ENCODE measurements around the gene CNTNAP2.

The CNTNAP2 gene

GRCh38 chr7:148230296-148230695 lies 2113.7 kb downstream of the CNTNAP2 start:
- Histone ChIP-seq H3K9me3 (no peaks in the 10 kb centered on the region), H3K4me1 (no peaks in the 10 kb centered on the region), H3K27me3 (no peaks in the 10 kb centered on the region), H3K36me3 (no peaks in the 10 kb centered on the region), H3K4me3 (ENCODE audit: low read depth, low read length) (no peak overlapping the region)
- TF ChIP-seq CTCF (IDR thresholded peaks at IDR 0.05; ENCODE audit: low read depth, low read length), result no peak
- no peak for DNase-seq

GRCh38 chr7:148230883-148231282 lies 2114.3 kb downstream of the CNTNAP2 start:
- H3K4me1 ChIP-seq, result no peaks in the 10 kb centered on the region
- H3K36me3 ChIP-seq, result no peaks in the 10 kb centered on the region
- H3K4me3 ChIP-seq (ENCODE audit: low read depth, low read length), result no peak overlapping the region
- no peak for TF ChIP-seq CTCF (IDR thresholded peaks at IDR 0.05; ENCODE audit: low read depth, low read length)
- H3K27me3 ChIP-seq, result no peaks in the 10 kb centered on the region
- no peak for DNase-seq
- no peaks in the 10 kb centered on the region for H3K9me3 ChIP-seq

GRCh38 chr7:148232784-148233183 lies 2116.2 kb downstream of the CNTNAP2 start:
- no peak overlapping the region for H3K4me3 ChIP-seq (ENCODE audit: low read depth, low read length)
- no peak for TF ChIP-seq CTCF (IDR thresholded peaks at IDR 0.05; ENCODE audit: low read depth, low read length)
- H3K27me3 ChIP-seq, result no peaks in the 10 kb centered on the region
- no peaks in the 10 kb centered on the region for H3K36me3 ChIP-seq
- no peak for DNase-seq
- H3K4me1 ChIP-seq, result no peaks in the 10 kb centered on the region
- H3K9me3 ChIP-seq, result no peaks in the 10 kb centered on the region

- H3K27me3 ChIP-seq, result no peaks in the 10 kb centered on the region
- TF ChIP-seq CTCF (IDR thresholded peaks at IDR 0.05; ENCODE audit: low read depth, low read length), result no peak
- no peak for DNase-seq
- no peaks in the 10 kb centered on the region for H3K36me3 ChIP-seq
- no peaks in the 10 kb centered on the region for H3K9me3 ChIP-seq
- H3K4me3 ChIP-seq (ENCODE audit: low read depth, low read length), result no peak overlapping the region
- H3K4me1 ChIP-seq, result no peaks in the 10 kb centered on the region
Observed at GRCh38 chr7:148234715-148235114, 2118.1 kb downstream of the CNTNAP2 start.

- DNase-seq, result no peak
- Histone ChIP-seq H3K36me3 (no peaks in the 10 kb centered on the region), H3K4me3 (ENCODE audit: low read depth, low read length) (no peak overlapping the region), H3K4me1 (no peaks in the 10 kb centered on the region), H3K27me3 (no peaks in the 10 kb centered on the region), H3K9me3 (no peaks in the 10 kb centered on the region)
- TF ChIP-seq CTCF (IDR thresholded peaks at IDR 0.05; ENCODE audit: low read depth, low read length), result no peak
Observed at GRCh38 chr7:148238761-148239325, 2122.2 kb downstream of the CNTNAP2 start.

- Histone ChIP-seq H3K4me1 (no peaks in the 10 kb centered on the region), H3K27me3 (no peaks in the 10 kb centered on the region), H3K36me3 (no peaks in the 10 kb centered on the region), H3K9me3 (no peaks in the 10 kb centered on the region), H3K4me3 (ENCODE audit: low read depth, low read length) (no peak overlapping the region)
- no peak for DNase-seq
- no peak for TF ChIP-seq CTCF (IDR thresholded peaks at IDR 0.05; ENCODE audit: low read depth, low read length)
Observed at GRCh38 chr7:148241700-148242293, 2125.2 kb downstream of the CNTNAP2 start.
